Tibial nerve (tissue), 4 donors: ENCODE data around the gene ZNF821. TPM values are rescaled to one million over a fixed set of nuclear protein-coding genes. Genes with fewer than 3 reads are reported as not detected.

ENCODE experiments used
- DNase-seq, 2 donors: peaks; one replicate each; pipeline ENCODE4 v3.0.0-alpha.2; 2019; ENCODE audit warnings: low spot score in 2 of 2
- H3K27ac ChIP-seq, 4 donors: fragments of 200-600 bp; sonication (generic) in 3 of 4; one replicate each; pipeline ENCODE4 v1.5.1; 2017 to 2019; ENCODE audit warnings: mild to moderate bottlenecking in 1 of 4
- H3K27me3 ChIP-seq, 2 donors: fragments of 200-600 bp; sonication (generic) in 1 of 2; one replicate each; pipeline versions ENCODE4 v1.5.1 to v1.6.0; 2017 to 2019
- H3K36me3 ChIP-seq, 3 donors: fragments of 200-600 bp; sonication (generic); one replicate each; pipeline ENCODE4 v1.5.1; 2018 to 2019
- H3K4me1 ChIP-seq, 4 donors: fragments of 200-600 bp; sonication (generic) in 3 of 4; one replicate each; pipeline ENCODE4 v1.5.1; 2017 to 2019
- H3K4me3 ChIP-seq, 4 donors: fragments of 200-600 bp; sonication (generic) in 3 of 4; one replicate each; pipeline ENCODE4 v1.5.1; 2017 to 2019; ENCODE audit warnings: mild to moderate bottlenecking in 1 of 4, moderate library complexity in 1 of 4
- H3K9me3 ChIP-seq, 4 donors: fragments of 200-600 bp; sonication (generic) in 3 of 4; one replicate each; pipeline ENCODE4 v1.5.1; 2017 to 2019
- CTCF ChIP-seq, 5 experiments: fragments of 200-600 bp in 3 of 5; fragments of 450-650 bp in 2 of 5; sonication (generic) in 3 of 5; IDR thresholded peaks; one replicate each; pipeline ENCODE4 v1.5.1; 2016 to 2019; ENCODE audit warnings: antibody characterized with exemption in 5 of 5, mild to moderate bottlenecking in 3 of 5, moderate library complexity in 2 of 5
- EP300 ChIP-seq, 2 donors: sonication (generic); formaldehyde crosslinking; IDR thresholded peaks; one replicate each; pipeline ENCODE4 v1.6.1; 2017; ENCODE audit warnings: antibody characterized with exemption in 2 of 2, mild to moderate bottlenecking in 1 of 2
- POLR2A ChIP-seq, 2 donors: fragments of 450-650 bp; IDR thresholded peaks; one replicate each; pipeline ENCODE4 v1.6.1; 2017; ENCODE audit warnings: antibody characterized with exemption in 2 of 2, mild to moderate bottlenecking in 2 of 2, moderate library complexity in 2 of 2
- WGBS, 2 donors: methylation state at CpG; one replicate each; pipeline ENCODE4 v1.1.5; 2018; 5-methylcytosine and 5-hydroxymethylcytosine counted together
- total RNA-seq, 4 donors: library from RNA; depleted of rRNA; stranded (reverse); fragments of >200 nt; gene quantifications; one replicate each; pipeline ENCODE4 v1.1.0, GENCODE V29; 2016

ZNF821 gene
- total RNA-seq, 4 donors from 2014 or later, result 3.5 to 18.9 (median 4.3) TPM

GRCh38 chr16:71930013-71930563 is 46.1 kb upstream of the ZNF821 start:
- Histone ChIP-seq H3K27me3 (no peaks in the 10 kb centered on the region), H3K36me3 (peaks cover 0 to 66% (median 9%) of the 10 kb centered on the region in 3 donors), H3K27ac (no peak overlapping the region), H3K4me3 (no peak overlapping the region), H3K9me3 (no peaks in the 10 kb centered on the region), H3K4me1 (peaks cover 0 to 35% (median 0%) of the 10 kb centered on the region in 4 donors)
- 92 to 94% methylated on average over 5 of the region's 5 CpGs for WGBS, 2 donors
- TF ChIP-seq EP300 (IDR thresholded peaks at IDR 0.05) (no peak), POLR2A (IDR thresholded peaks at IDR 0.05) (no peak), CTCF (IDR thresholded peaks at IDR 0.05) (no peak)
- DNase-seq, result no peak

DNA sequence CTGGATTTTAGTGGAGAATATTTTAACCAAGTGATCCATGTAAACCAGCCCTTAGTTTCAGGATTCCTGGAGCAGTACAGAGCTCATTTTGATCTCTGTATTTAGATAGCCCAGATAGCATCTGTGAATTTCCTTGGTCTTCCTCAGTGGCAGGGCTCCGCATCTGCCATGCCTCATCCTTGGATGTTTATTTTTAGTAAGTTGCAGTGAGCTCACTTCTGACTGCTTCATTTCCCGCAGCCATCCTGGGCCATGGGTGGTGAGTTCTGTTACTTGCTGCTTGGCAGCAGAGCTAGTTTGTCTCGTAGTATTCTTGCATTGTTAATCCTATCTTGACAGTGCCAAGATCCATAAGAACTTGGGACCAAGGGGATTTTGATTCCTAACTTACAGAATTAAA is 45.1 kb upstream of the ZNF821 start:
- H3K4me3 ChIP-seq, result no peak overlapping the region
- H3K4me1 ChIP-seq, result peaks cover 0 to 42% (median 0%) of the 10 kb centered on the region in 4 donors
- peak overlapping the region in 1 of 4 donors; percentile 44 for H3K27ac ChIP-seq
- peaks cover 0 to 66% (median 13%) of the 10 kb centered on the region in 3 donors for H3K36me3 ChIP-seq
- H3K9me3 ChIP-seq, result no peaks in the 10 kb centered on the region
- no peaks in the 10 kb centered on the region for H3K27me3 ChIP-seq
- no peak for DNase-seq
- WGBS, 2 donors, result 56 to 70% methylated on average over 3 of the region's 3 CpGs
- TF ChIP-seq EP300 (IDR thresholded peaks at IDR 0.05) (no peak), CTCF (IDR thresholded peaks at IDR 0.05) (no peak), POLR2A (IDR thresholded peaks at IDR 0.05) (no peak)

DNA sequence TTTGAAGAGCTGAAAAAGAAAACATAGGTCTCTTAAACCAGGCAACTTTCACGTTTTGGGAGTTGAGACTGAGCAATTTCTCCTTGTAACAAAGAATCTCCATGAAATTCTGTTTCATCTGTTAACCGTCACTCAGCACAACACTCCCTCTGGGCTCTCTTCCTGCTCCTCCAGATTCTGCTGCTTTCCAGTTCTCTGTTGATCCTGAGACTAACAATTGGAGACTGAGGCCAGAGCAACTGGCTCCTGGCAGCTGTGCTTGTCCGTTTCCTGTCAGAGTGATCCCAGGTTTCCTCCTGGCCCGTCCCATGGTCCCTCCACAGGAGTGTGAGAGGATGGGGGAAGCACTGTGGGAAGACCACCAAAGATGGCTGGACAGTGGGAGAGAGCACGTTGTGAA is 43.8 kb upstream of the ZNF821 start:
- Histone ChIP-seq H3K27ac (peak overlapping the region in 1 of 4 donors; percentile 37), H3K4me3 (no peak overlapping the region), H3K27me3 (no peaks in the 10 kb centered on the region), H3K9me3 (no peaks in the 10 kb centered on the region), H3K4me1 (peaks cover 0 to 46% (median 0%) of the 10 kb centered on the region in 4 donors), H3K36me3 (peaks cover 0 to 74% (median 26%) of the 10 kb centered on the region in 3 donors)
- 53 to 54% methylated on average over 5 of the region's 5 CpGs for WGBS, 2 donors
- TF ChIP-seq EP300 (IDR thresholded peaks at IDR 0.05) (no peak), POLR2A (IDR thresholded peaks at IDR 0.05) (no peak), CTCF (IDR thresholded peaks at IDR 0.05) (no peak)
- no peak for DNase-seq

GRCh38 chr16:71927383-71927782 is 43.4 kb upstream of the ZNF821 start:
- Histone ChIP-seq H3K4me1 (peaks cover 0 to 46% (median 0%) of the 10 kb centered on the region in 4 donors), H3K27ac (peak overlapping the region in 3 of 4 donors; percentile 19 to 50 (median 37)), H3K4me3 (no peak overlapping the region), H3K36me3 (peaks cover 0 to 78% (median 29%) of the 10 kb centered on the region in 3 donors), H3K27me3 (no peaks in the 10 kb centered on the region), H3K9me3 (no peaks in the 10 kb centered on the region)
- TF ChIP-seq CTCF (IDR thresholded peaks at IDR 0.05), result no peak
- TF ChIP-seq POLR2A (IDR thresholded peaks at IDR 0.05), result no peak
- peak in 1 of 2 donors; percentile 32 for TF ChIP-seq EP300 (IDR thresholded peaks at IDR 0.05)
- WGBS, 2 donors, result 35 to 38% methylated on average over 3 of the region's 3 CpGs
- peak in 1 of 2 donors; percentile 40 for DNase-seq

DNA sequence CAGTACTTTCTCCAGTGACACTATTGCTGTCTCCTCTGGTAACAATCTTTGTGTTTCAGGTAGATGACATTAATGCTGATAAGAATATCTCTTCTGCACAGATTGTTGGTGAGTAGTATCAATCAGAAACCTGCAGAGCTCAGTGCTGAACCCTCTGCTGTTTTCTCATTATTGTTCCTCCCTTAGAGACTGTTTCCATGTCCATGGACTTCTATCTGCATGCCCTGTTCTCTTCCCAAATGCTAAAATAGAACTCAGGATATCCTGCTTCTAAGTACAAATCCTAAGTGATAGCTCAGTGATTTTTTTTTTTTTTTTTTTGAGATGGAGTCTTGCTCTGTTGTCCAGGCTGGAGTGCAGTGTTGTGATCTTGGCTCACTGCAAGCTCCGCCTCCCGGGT is 40.7 kb upstream of the ZNF821 start:
- H3K9me3 ChIP-seq, result no peaks in the 10 kb centered on the region
- no peak overlapping the region for H3K4me3 ChIP-seq
- H3K4me1 ChIP-seq, result peaks cover 0 to 53% (median 0%) of the 10 kb centered on the region in 4 donors
- H3K27ac ChIP-seq, result no peak overlapping the region
- no peaks in the 10 kb centered on the region for H3K27me3 ChIP-seq
- TF ChIP-seq POLR2A (IDR thresholded peaks at IDR 0.05) (no peak), CTCF (IDR thresholded peaks at IDR 0.05) (no peak), EP300 (IDR thresholded peaks at IDR 0.05) (no peak)
- no peak for DNase-seq
- 100% methylated on average over 2 of the region's 2 CpGs for WGBS, 2 donors
- H3K36me3 ChIP-seq, result peaks cover 0 to 97% (median 39%) of the 10 kb centered on the region in 3 donors
